Measurements from ENCODE around the gene TAGLN. TPM values are rescaled to one million over a fixed set of nuclear protein-coding genes. Genes with fewer than 3 reads are reported as not detected.

TAGLN gene
- total RNA-seq, 2 experiments from 2014 or later = 8.4 to 9.5 TPM

DNA sequence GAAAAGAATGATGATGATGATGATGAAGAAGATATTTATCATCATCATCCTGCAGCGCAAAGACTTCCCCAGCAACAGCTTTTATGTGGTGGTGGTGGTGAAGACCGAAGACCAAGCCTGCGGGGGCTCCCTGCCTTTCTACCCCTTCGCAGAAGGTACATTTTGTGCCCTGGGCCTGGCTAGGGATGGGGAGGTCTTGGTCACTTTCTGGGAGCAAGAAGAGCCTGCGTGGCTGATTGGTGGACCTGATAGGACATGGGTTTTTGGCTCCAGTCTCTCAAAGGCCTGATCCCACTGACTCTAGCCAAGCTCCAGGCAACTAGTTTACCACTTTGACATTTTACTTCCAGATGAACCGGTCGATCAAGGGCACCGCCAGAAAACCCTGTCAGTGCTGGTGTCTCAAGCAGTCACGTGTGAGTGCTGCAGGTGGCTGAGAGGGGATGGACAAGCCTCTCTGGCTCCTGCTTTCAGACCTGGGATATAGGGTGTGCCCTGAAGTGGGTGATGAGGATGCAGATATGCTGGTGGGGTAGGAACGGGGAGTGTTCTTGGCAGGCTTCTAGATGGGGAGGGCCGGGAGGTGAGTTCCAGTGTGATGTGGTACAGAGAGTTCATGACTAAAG is 15.3 kb upstream of the TAGLN start:
- H3K9me3 Mint-ChIP-seq = no peaks in the 10 kb centered on the region
- H3K4me1 ChIP-seq (ENCODE audit: insufficient read depth, low read length) = peaks cover 26% of the 10 kb centered on the region

GRCh38 chr11:117185736-117186430 is 13.3 kb upstream of the TAGLN start:
- TF ChIP-seq, protein P1, sequence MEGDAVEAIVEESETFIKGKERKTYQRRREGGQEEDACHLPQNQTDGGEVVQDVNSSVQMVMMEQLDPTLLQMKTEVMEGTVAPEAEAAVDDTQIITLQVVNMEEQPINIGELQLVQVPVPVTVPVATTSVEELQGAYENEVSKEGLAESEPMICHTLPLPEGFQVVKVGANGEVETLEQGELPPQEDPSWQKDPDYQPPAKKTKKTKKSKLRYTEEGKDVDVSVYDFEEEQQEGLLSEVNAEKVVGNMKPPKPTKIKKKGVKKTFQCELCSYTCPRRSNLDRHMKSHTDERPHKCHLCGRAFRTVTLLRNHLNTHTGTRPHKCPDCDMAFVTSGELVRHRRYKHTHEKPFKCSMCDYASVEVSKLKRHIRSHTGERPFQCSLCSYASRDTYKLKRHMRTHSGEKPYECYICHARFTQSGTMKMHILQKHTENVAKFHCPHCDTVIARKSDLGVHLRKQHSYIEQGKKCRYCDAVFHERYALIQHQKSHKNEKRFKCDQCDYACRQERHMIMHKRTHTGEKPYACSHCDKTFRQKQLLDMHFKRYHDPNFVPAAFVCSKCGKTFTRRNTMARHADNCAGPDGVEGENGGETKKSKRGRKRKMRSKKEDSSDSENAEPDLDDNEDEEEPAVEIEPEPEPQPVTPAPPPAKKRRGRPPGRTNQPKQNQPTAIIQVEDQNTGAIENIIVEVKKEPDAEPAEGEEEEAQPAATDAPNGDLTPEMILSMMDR (IDR thresholded peaks at IDR 0.05) = no peak
- ATAC-seq (ENCODE audit: poor library complexity) = no peak
- no peaks in the 10 kb centered on the region for H3K9me3 ChIP-seq (ENCODE audit: control insufficient read depth in 1 of 2, insufficient read depth in 1 of 2, low read length in 2 of 2)
- CTCF ChIA-PET = interaction anchor here (0.6 kb wide), 1 partner anchor 39 kb away, joined by 4 read pairs; no protein-coding TSS in a partner anchor
- no peak overlapping the region for H3K27ac Mint-ChIP-seq
- H3K27me3 Mint-ChIP-seq = no peaks in the 10 kb centered on the region
- no peaks in the 10 kb centered on the region for H3K27me3 ChIP-seq (ENCODE audit: control insufficient read depth in 1 of 2, insufficient read depth in 2 of 2, low read length in 2 of 2)
- H3K4me3 Mint-ChIP-seq = no peak overlapping the region
- H3K4me3 ChIP-seq (ENCODE audit: low read length) = no peak overlapping the region
- POLR2A ChIA-PET = no interaction called here
- DNase-seq = peak in 2 of 14 experiments; percentile 15 to 35
- no peaks in the 10 kb centered on the region for H3K9me3 Mint-ChIP-seq
- H3K36me3 ChIP-seq (ENCODE audit: insufficient read depth, low read length) = peaks cover 46% of the 10 kb centered on the region
- peaks cover 6% of the 10 kb centered on the region for H3K4me1 Mint-ChIP-seq (ENCODE audit: low read depth)
- intact Hi-C loops (cut with DNase I, micrococcal nuclease) = no loop called here
- H3K27ac ChIP-seq (ENCODE audit: low read depth in 1 of 2, low read length in 2 of 2) = no peak overlapping the region
- peaks cover 35% of the 10 kb centered on the region for H3K36me3 Mint-ChIP-seq (ENCODE audit: low read depth)
- H3K4me1 ChIP-seq (ENCODE audit: insufficient read depth, low read length) = peaks cover 11% of the 10 kb centered on the region

More for the DNA sequence above, 15.3 kb upstream of the TAGLN start:
- Histone ChIP-seq H3K27me3 (ENCODE audit: control insufficient read depth in 1 of 2, insufficient read depth in 2 of 2, low read length in 2 of 2) (no peaks in the 10 kb centered on the region), H3K36me3 (ENCODE audit: insufficient read depth, low read length) (peaks cover 31% of the 10 kb centered on the region), H3K9me3 (ENCODE audit: control insufficient read depth in 1 of 2, insufficient read depth in 1 of 2, low read length in 2 of 2) (no peaks in the 10 kb centered on the region), H3K27ac (ENCODE audit: low read depth in 1 of 2, low read length in 2 of 2) (no peak overlapping the region), H3K4me3 (ENCODE audit: low read length) (no peak overlapping the region)
- no peak overlapping the region for H3K27ac Mint-ChIP-seq
- no peaks in the 10 kb centered on the region for H3K27me3 Mint-ChIP-seq
- ChIA-PET CTCF (no interaction called here), POLR2A (no interaction called here)
- intact Hi-C loops (cut with DNase I, micrococcal nuclease) = no loop called here
- H3K4me3 Mint-ChIP-seq = peak overlapping the region; percentile 69
- H3K36me3 Mint-ChIP-seq (ENCODE audit: low read depth) = peaks cover 34% of the 10 kb centered on the region
- TF ChIP-seq, protein P1 (IDR thresholded peaks at IDR 0.05) = no peak
- DNase-seq (peak in 2 of 14 experiments; percentile 6 to 27), ATAC-seq (ENCODE audit: poor library complexity) (no peak)
- peaks cover 24% of the 10 kb centered on the region for H3K4me1 Mint-ChIP-seq (ENCODE audit: low read depth)

- peak in 1 of 14 experiments; percentile 25 for DNase-seq
- H3K9me3 Mint-ChIP-seq = no peaks in the 10 kb centered on the region
- intact Hi-C loops (cut with DNase I, micrococcal nuclease) = no loop called here
- no peak for ATAC-seq (ENCODE audit: poor library complexity)
- peaks cover 46% of the 10 kb centered on the region for H3K36me3 ChIP-seq (ENCODE audit: insufficient read depth, low read length)
- TF ChIP-seq, protein P1 (IDR thresholded peaks at IDR 0.05) = no peak
- no peak overlapping the region for H3K27ac ChIP-seq (ENCODE audit: low read depth in 1 of 2, low read length in 2 of 2)
- H3K36me3 Mint-ChIP-seq (ENCODE audit: low read depth) = peaks cover 32% of the 10 kb centered on the region
- POLR2A ChIA-PET = no interaction called here
- no peak overlapping the region for H3K4me3 ChIP-seq (ENCODE audit: low read length)
- no peak overlapping the region for H3K27ac Mint-ChIP-seq
- peaks cover under 1% of the 10 kb centered on the region for H3K4me1 Mint-ChIP-seq (ENCODE audit: low read depth)
- H3K4me1 ChIP-seq (ENCODE audit: insufficient read depth, low read length) = peaks cover 5% of the 10 kb centered on the region
- no peaks in the 10 kb centered on the region for H3K27me3 ChIP-seq (ENCODE audit: control insufficient read depth in 1 of 2, insufficient read depth in 2 of 2, low read length in 2 of 2)
- H3K27me3 Mint-ChIP-seq = no peaks in the 10 kb centered on the region
- H3K4me3 Mint-ChIP-seq = no peak overlapping the region
- H3K9me3 ChIP-seq (ENCODE audit: control insufficient read depth in 1 of 2, insufficient read depth in 1 of 2, low read length in 2 of 2) = no peaks in the 10 kb centered on the region
- CTCF ChIA-PET = interaction anchor here (0.6 kb wide), 1 partner anchor 38 kb away, joined by 4 read pairs; no protein-coding TSS in a partner anchor
Measured at GRCh38 chr11:117186431-117186761, 12.8 kb upstream of the TAGLN start.
